Islet precursor cell (in vitro differentiated cells): ENCODE data around the gene SSC4D.

Experiments used
- DNase-seq: peaks from one replicate; pipeline ENCODE4 v3.0.0-alpha.2; 2018

The SSC4D gene

GRCh38 chr7:76351372-76351771 lies 58.1 kb downstream of the SSC4D start:
- DNase-seq = no peak

DNA sequence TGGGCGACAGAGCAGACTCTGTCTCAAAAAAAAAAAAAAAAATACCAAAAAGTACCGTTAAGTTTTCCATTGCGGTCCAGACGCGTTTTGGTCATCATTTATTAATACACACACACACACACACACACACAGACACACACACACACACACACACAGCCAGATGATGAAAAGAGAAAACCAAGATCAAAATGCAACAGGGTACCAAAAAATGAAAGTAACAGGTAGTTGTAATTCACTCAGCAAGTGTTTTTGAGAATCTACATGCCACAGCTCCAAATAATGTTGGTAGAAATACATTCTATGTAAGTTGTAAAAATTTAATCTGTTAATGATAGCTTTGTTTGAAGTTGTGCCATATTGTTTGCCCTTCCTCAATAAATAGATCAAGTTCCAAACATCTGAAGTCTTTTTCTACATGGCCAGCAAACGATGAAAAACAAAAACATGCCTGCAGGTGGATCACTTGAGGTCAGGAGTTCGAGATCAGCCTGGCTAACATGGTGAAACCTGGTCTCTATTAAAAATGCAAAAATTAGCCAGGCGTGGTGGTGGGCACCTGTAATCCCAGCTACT lies 60.1 kb downstream of the SSC4D start:
- no peak for DNase-seq

- no peak for DNase-seq
These were observed 61.8 kb downstream of the SSC4D start for GRCh38 chr7:76347710-76348109.

- no peak for DNase-seq
These were observed 62.7 kb downstream of the SSC4D start for GRCh38 chr7:76346778-76347177.

- DNase-seq = no peak
These were observed 63.4 kb downstream of the SSC4D start for GRCh38 chr7:76346097-76346496.

- DNase-seq = no peak
These were observed 65.6 kb downstream of the SSC4D start for GRCh38 chr7:76343931-76344321.

DNA sequence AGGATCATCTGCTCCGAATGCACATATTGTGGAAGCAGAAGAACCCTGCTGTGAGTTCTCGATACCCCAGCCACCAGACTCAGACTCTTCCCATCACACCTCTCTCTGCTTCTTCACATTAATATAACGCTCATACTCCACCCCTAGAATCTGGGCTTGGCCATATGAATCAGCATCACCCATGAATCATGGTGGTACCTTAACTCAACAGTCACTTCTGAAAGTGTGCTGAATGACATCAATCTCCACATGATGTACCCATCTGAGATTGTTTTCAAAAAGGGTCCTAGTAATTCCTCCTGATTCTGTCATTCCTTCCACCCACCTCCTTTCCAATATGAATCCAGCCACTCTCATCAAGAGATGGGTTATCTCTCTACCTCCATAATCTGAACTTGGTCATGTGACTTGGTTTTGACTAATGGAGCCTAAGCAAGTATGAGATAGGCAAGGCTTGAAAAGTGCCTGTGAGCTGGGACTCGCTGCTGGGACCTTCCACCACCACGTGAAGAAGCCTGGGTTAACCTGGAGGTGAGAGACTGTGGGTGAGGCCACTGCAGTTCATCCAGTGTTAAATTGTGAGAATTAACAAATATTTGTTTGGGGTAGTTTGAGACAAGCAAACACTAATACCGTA lies 66.1 kb downstream of the SSC4D start:
- no peak for DNase-seq

DNA sequence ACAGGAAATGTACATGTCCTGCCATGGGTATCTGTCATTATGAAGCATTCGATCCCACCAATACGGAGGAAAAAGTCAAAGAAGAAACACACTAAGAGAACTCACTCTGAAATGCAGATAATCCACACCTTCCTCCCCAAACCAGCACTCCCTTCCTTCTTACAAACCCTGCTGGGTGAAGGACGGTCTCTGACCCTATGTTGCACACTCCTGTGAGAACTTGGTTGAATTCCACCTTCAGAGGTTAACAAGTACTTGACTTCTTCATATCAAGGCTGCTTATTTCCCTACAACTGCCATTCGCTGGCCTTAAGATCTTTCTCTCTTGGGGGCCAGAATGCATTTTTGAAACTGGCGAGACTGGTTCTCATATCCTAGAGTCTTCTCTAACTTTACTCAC lies 67.3 kb downstream of the SSC4D start:
- DNase-seq = no peak

- DNase-seq = no peak
These were observed 68.8 kb downstream of the SSC4D start for GRCh38 chr7:76340617-76341131.
